ENCODE results near the gene CNOT4. TPM values are rescaled to one million over a fixed set of nuclear protein-coding genes. Genes with fewer than 3 reads are reported as not detected.
"Not testable (repeated sequence)": the region's sequence is repeated elsewhere in the genome, so short reads cannot be mapped to it uniquely, and the experiment has no call there.

Gene CNOT4
- total and polyA plus RNA-seq, 9 donors: 9.1 to 38.9 (median 30.5) TPM

DNA sequence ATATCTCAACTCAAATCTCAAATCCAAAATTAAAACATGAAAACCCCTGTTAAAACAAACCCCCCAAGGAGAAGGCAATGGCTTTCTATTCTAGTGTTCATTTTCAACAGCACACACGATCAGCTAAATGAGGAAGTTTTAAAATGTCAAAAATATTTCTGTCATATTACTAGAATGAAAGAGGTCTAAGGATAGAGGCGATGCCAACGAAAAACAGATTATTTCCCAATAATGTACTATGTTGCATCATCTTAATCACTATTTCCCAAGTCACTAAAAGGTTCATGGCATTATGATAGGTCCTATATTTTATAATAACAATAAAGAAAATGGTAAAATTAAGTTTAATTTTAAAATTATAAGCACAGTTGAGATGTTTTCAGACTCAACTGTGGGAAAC, 10.1 kb downstream of the CNOT4 start:
- TF ChIP-seq POLR2A (IDR thresholded peaks at IDR 0.05) (no peak), EP300 (IDR thresholded peaks at IDR 0.05) (no peak)
- TF ChIP-seq, protein P1, sequence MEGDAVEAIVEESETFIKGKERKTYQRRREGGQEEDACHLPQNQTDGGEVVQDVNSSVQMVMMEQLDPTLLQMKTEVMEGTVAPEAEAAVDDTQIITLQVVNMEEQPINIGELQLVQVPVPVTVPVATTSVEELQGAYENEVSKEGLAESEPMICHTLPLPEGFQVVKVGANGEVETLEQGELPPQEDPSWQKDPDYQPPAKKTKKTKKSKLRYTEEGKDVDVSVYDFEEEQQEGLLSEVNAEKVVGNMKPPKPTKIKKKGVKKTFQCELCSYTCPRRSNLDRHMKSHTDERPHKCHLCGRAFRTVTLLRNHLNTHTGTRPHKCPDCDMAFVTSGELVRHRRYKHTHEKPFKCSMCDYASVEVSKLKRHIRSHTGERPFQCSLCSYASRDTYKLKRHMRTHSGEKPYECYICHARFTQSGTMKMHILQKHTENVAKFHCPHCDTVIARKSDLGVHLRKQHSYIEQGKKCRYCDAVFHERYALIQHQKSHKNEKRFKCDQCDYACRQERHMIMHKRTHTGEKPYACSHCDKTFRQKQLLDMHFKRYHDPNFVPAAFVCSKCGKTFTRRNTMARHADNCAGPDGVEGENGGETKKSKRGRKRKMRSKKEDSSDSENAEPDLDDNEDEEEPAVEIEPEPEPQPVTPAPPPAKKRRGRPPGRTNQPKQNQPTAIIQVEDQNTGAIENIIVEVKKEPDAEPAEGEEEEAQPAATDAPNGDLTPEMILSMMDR (IDR thresholded peaks at IDR 0.05): no peak
- 71 to 77% (median 74%) methylated on average over 3 of the region's 3 CpGs for WGBS, 3 donors

DNA sequence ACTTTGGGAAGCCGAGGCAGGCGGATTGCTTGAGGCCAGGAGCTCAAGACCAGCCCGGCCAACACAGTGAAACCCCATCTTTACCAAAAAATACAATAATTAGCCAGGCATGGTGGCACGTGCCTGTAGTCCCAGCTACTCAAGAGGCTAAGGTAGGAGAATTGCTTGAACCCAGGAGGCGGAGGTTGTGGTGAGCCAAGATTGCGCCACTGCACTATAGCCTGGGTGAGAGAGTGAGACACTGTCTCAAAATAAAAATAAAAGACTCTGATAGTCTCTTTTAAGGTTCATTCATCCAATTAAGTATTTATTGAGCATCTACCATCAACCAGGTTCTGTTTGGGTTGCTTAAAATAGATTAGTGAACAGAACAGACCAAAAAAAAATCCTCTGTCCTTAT, 12.7 kb downstream of the CNOT4 start:
- peaks cover 13% of the 10 kb centered on the region for H3K4me1 ChIP-seq (ENCODE audit: insufficient read depth)
- H3K27me3 ChIP-seq; DNase-seq; H3K9me3 ChIP-seq; H3K4me3 ChIP-seq; H3K27ac ChIP-seq; intact Hi-C loops (cut with DNase I); H3K36me3 ChIP-seq: not testable (repeated sequence)
- 93 to 98% (median 94%) methylated on average over 6 of the region's 6 CpGs for WGBS, 3 donors

More for the DNA sequence above, 10.1 kb downstream of the CNOT4 start:
- H3K4me3 ChIP-seq: no peak overlapping the region
- intact Hi-C loops (cut with DNase I): no loop called here
- DNase-seq: no peak
- no peaks in the 10 kb centered on the region for H3K9me3 ChIP-seq
- H3K27me3 ChIP-seq: no peaks in the 10 kb centered on the region
- no peak overlapping the region for H3K27ac ChIP-seq
- H3K36me3 ChIP-seq: no peaks in the 10 kb centered on the region
- peaks cover 14% of the 10 kb centered on the region for H3K4me1 ChIP-seq (ENCODE audit: insufficient read depth)

DNA sequence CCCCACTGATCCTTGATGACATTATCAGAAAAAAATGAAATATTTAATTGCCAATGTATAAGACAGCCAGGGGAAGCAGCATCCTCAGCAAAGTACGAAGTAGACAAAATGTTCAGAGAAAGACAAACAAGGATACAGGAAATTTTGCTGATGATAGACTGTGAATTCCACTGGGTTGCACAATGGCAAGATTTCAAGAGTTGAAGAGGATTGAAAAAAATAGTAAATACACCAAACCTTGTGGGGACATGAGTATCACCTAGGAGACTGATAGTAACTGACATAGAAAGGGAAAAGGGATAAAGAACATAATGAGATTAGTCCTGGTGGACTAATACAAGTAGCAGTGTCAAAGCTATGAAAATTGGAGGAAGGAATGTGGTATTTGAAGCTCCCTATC, 16.5 kb downstream of the CNOT4 start:
- Histone ChIP-seq H3K9me3 (no peaks in the 10 kb centered on the region), H3K4me1 (ENCODE audit: insufficient read depth) (peaks cover 15% of the 10 kb centered on the region), H3K27me3 (no peaks in the 10 kb centered on the region), H3K27ac (no peak overlapping the region), H3K36me3 (no peaks in the 10 kb centered on the region), H3K4me3 (no peak overlapping the region)
- 72 to 77% (median 75%) methylated on average over 1 of the region's 1 CpG for WGBS, 3 donors
- intact Hi-C loops (cut with DNase I): no loop called here
- DNase-seq: no peak
- no peak for TF ChIP-seq EP300 (IDR thresholded peaks at IDR 0.05)
- no peak for TF ChIP-seq POLR2A (IDR thresholded peaks at IDR 0.05)
- TF ChIP-seq, protein P1 (IDR thresholded peaks at IDR 0.05): no peak

DNA sequence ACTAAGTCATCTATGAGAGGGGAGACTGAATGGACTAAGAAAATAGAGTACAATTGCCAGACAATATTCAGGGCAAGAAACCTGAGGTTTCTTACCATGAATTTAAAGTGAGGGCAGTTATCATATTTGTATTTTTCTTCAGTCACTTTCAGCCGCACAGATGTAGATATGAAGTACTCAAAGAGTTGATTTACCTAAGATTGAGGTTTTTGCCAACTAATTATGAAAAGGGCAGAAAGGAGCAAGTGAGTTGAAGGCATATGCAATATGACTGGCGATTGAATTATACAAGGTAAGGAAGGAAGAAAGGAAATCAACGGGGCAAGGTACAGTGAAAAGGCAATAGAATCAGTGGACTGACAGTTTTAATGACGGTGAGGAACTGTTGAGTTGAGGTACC, 17.8 kb downstream of the CNOT4 start:
- DNase-seq: no peak
- Histone ChIP-seq H3K4me1 (ENCODE audit: insufficient read depth) (peaks cover 15% of the 10 kb centered on the region), H3K4me3 (no peak overlapping the region), H3K36me3 (no peaks in the 10 kb centered on the region), H3K9me3 (no peaks in the 10 kb centered on the region), H3K27me3 (no peaks in the 10 kb centered on the region), H3K27ac (no peak overlapping the region)
- WGBS, 3 donors: 94 to 95% (median 95%) methylated on average over 4 of the region's 4 CpGs
- intact Hi-C loops (cut with DNase I): no loop called here
- no peak for TF ChIP-seq EP300 (IDR thresholded peaks at IDR 0.05)
- TF ChIP-seq, protein P1 (IDR thresholded peaks at IDR 0.05): no peak
- TF ChIP-seq POLR2A (IDR thresholded peaks at IDR 0.05): no peak

DNA sequence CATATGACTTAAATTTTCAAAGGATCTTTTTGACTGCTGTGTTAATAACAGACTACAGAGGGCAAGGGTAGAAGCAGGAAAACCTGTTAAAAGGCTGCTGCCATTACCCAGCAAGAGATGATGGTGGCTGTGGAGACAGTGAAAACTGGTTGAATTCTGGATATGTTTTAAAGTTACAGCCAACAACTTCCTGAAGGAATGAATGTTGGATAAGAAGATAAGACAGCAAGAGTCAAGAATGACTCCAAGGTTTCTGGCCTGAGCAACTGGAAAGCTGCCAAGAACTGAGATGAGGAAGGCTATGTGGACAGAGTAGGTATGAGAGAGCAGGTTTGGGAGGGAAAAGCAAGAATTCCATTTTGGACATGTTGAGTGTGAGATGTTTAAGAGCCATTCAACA, 19.1 kb downstream of the CNOT4 start:
- TF ChIP-seq EP300 (IDR thresholded peaks at IDR 0.05) (no peak), POLR2A (IDR thresholded peaks at IDR 0.05) (no peak)
- TF ChIP-seq, protein P1 (IDR thresholded peaks at IDR 0.05): no peak
- H3K27ac ChIP-seq: no peak overlapping the region
- intact Hi-C loops (cut with DNase I): no loop called here
- H3K9me3 ChIP-seq: no peaks in the 10 kb centered on the region
- H3K4me1 ChIP-seq (ENCODE audit: insufficient read depth): peaks cover 6% of the 10 kb centered on the region
- DNase-seq: no peak
- H3K4me3 ChIP-seq: no peak overlapping the region
- no peaks in the 10 kb centered on the region for H3K36me3 ChIP-seq
- no peaks in the 10 kb centered on the region for H3K27me3 ChIP-seq
